ENCODE results near the gene HIPK2.

DNA sequence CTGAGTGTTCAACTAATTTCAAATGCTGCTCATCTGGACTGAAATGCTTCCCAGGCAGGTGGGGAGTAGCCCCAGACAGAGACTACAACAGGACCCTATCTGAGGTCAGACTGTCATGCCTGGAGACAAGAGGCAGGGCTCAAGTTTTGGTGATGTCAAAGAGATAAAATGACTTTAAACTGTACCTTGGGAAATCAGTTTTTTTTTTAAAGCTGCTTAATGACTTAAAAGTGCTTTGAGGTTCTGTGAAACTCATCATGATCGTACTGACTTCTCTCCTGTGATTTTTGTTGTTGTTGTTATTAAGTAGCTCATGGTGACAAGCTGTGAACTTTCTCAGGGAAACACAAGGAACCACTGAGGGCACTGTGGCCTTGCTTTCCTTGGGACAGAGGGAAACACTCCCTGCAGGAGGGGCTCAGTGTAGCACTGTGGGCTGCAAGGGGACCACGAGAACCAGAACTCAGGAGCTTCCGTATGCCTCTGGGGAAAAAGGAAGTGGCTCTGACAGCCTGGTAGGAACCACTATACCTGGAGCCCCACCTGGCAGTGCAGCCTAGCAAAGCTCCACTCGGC is 9.5 kb downstream of the HIPK2 start:
- TF ChIP-seq, protein P1, sequence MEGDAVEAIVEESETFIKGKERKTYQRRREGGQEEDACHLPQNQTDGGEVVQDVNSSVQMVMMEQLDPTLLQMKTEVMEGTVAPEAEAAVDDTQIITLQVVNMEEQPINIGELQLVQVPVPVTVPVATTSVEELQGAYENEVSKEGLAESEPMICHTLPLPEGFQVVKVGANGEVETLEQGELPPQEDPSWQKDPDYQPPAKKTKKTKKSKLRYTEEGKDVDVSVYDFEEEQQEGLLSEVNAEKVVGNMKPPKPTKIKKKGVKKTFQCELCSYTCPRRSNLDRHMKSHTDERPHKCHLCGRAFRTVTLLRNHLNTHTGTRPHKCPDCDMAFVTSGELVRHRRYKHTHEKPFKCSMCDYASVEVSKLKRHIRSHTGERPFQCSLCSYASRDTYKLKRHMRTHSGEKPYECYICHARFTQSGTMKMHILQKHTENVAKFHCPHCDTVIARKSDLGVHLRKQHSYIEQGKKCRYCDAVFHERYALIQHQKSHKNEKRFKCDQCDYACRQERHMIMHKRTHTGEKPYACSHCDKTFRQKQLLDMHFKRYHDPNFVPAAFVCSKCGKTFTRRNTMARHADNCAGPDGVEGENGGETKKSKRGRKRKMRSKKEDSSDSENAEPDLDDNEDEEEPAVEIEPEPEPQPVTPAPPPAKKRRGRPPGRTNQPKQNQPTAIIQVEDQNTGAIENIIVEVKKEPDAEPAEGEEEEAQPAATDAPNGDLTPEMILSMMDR (IDR thresholded peaks at IDR 0.05): no peak
- TF ChIP-seq POLR2AphosphoS5 (IDR thresholded peaks at IDR 0.05) (no peak), POLR2A (IDR thresholded peaks at IDR 0.05; ENCODE audit: low read depth) (no peak), EP300 (IDR thresholded peaks at IDR 0.05) (no peak)
